ENCODE measurements around the gene CEP41. TPM values are rescaled to one million over a fixed set of nuclear protein-coding genes. Genes with fewer than 3 reads are reported as not detected.

CEP41 gene
- polyA plus RNA-seq, 1 donor from 2014 or later, result 47.0 TPM

GRCh38 chr7:130409712-130410072 is 31.1 kb downstream of the CEP41 start:
- TF ChIP-seq EZH2 (IDR thresholded peaks at IDR 0.05; ENCODE audit: borderline replicate concordance, insufficient read depth, low read length, poor library complexity, severe bottlenecking), result no peak
- TF ChIP-seq CTCF (IDR thresholded peaks at IDR 0.05; ENCODE audit: poor library complexity, severe bottlenecking), result no peak
- TF ChIP-seq TAF1 (IDR thresholded peaks at IDR 0.05; ENCODE audit: low read depth), result no peak
- TF ChIP-seq POLR2AphosphoS5 (IDR thresholded peaks at IDR 0.05), result no peak
- TF ChIP-seq RAD21 (conservative IDR thresholded peaks at IDR 0.05), result no peak
- no peak for TF ChIP-seq SMC3 (conservative IDR thresholded peaks at IDR 0.05; ENCODE audit: poor library complexity)
- no peak for TF ChIP-seq EP300 (conservative IDR thresholded peaks at IDR 0.05; ENCODE audit: poor library complexity, severe bottlenecking)
- no peak for TF ChIP-seq MXI1 (conservative IDR thresholded peaks at IDR 0.05; ENCODE audit: poor library complexity, severe bottlenecking)
- TF ChIP-seq REST (IDR thresholded peaks at IDR 0.05; ENCODE audit: borderline replicate concordance), result no peak
- Histone ChIP-seq H3K9ac (ENCODE audit: low read length) (no peak overlapping the region), H3K9me3 (ENCODE audit: low read length) (no peaks in the 10 kb centered on the region), H3K27ac (ENCODE audit: low read length) (peak overlapping the region; percentile 68), H2AFZ (ENCODE audit: low read depth, low read length) (no peak overlapping the region), H3K36me3 (ENCODE audit: insufficient read depth, low read length) (no peaks in the 10 kb centered on the region), H3K27me3 (ENCODE audit: insufficient read depth, low read depth, low read length) (no peaks in the 10 kb centered on the region), H3F3A (ENCODE audit: insufficient read depth, low read length, poor library complexity, severe bottlenecking) (peaks cover 7% of the 10 kb centered on the region), H3K4me2 (ENCODE audit: low read length) (no peak overlapping the region), H4K20me1 (ENCODE audit: insufficient read depth) (no peaks in the 10 kb centered on the region), H3K9me2 (ENCODE audit: insufficient read depth, low read length) (no peaks in the 10 kb centered on the region), H3K79me2 (replicated peaks; ENCODE audit: insufficient read depth, low read length) (no peaks in the 10 kb centered on the region), H3K4me3 (ENCODE audit: low read length) (no peak overlapping the region)

- H3K79me2 ChIP-seq (replicated peaks; ENCODE audit: insufficient read depth, low read length), result no peaks in the 10 kb centered on the region
- H3K9me2 ChIP-seq (ENCODE audit: insufficient read depth, low read length), result no peaks in the 10 kb centered on the region
- H3K36me3 ChIP-seq (ENCODE audit: insufficient read depth, low read length), result no peaks in the 10 kb centered on the region
- no peak overlapping the region for H3K9ac ChIP-seq (ENCODE audit: low read length)
- no peaks in the 10 kb centered on the region for H3K27me3 ChIP-seq (ENCODE audit: insufficient read depth, low read depth, low read length)
- H4K20me1 ChIP-seq (ENCODE audit: insufficient read depth), result no peaks in the 10 kb centered on the region
- no peak overlapping the region for H3K4me2 ChIP-seq (ENCODE audit: low read length)
- H3K4me3 ChIP-seq (ENCODE audit: low read length), result no peak overlapping the region
- H3K27ac ChIP-seq (ENCODE audit: low read length), result peak overlapping the region; percentile 68
- H3K9me3 ChIP-seq (ENCODE audit: low read length), result no peaks in the 10 kb centered on the region
- TF ChIP-seq REST (IDR thresholded peaks at IDR 0.05; ENCODE audit: borderline replicate concordance), result no peak
- TF ChIP-seq EP300 (conservative IDR thresholded peaks at IDR 0.05; ENCODE audit: poor library complexity, severe bottlenecking), result peak; percentile 23
- H2AFZ ChIP-seq (ENCODE audit: low read depth, low read length), result no peak overlapping the region
- H3F3A ChIP-seq (ENCODE audit: insufficient read depth, low read length, poor library complexity, severe bottlenecking), result peaks cover 7% of the 10 kb centered on the region
Observed at GRCh38 chr7:130409067-130409711, 31.6 kb downstream of the CEP41 start.

Data from neural cell (in vitro differentiated cells).